Measurements from ENCODE around the gene ZNF69.
"Not testable (repeated sequence)": the region's sequence is repeated elsewhere in the genome, so short reads cannot be mapped to it uniquely, and the experiment has no call there.

The ZNF69 gene

DNA sequence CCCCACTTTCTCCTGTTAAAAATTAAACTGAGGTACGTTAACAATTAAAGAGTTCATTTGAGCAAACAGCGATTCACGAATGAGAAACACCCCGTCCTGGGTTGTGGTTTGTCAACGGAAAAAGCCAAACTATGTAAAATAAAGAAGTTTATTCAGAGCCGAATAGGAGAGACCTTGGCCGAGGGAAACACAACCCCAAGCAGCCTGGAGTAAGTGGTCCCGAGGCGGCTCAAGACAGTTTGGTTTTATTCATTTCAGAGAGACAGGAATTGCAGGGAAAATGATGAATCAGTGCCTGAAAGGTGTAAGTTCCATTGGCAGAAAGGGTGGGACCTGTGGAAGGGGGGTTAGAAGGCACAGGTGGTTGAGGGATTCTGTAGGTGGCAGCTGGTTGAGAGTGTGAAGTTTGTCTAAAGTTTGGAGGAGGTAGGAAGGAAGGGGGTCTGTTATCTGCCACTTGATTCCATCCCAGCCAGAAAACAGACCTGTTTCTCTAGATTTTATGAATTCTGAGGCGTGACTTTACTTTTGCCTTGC is 38.1 kb downstream of the ZNF69 start:
- H2AK5ac ChIP-seq (ENCODE audit: low read depth, low read length); H3K4ac ChIP-seq (ENCODE audit: low read length); DNase-seq (ENCODE audit: low spot score); H3K4me1 ChIP-seq (ENCODE audit: control insufficient read depth in 2 of 2, insufficient read depth in 1 of 2, low read depth in 1 of 2, low read length in 2 of 2); H3K79me1 ChIP-seq (ENCODE audit: low read depth, low read length); H2BK12ac ChIP-seq (ENCODE audit: low read length); H3K27ac ChIP-seq (replicated peaks; ENCODE audit: low read length); H3K23ac ChIP-seq (ENCODE audit: low read depth, low read length, poor library complexity); H3K14ac ChIP-seq (ENCODE audit: low read length); H2BK5ac ChIP-seq (ENCODE audit: low read length); H4K8ac ChIP-seq (ENCODE audit: low read depth, low read length); H2BK15ac ChIP-seq (ENCODE audit: low read length); H4K91ac ChIP-seq (ENCODE audit: low read depth, low read length, poor library complexity); H3K27me3 ChIP-seq (ENCODE audit: control insufficient read depth in 3 of 3, insufficient read depth in 3 of 3, low read depth in 1 of 3, low read length in 3 of 3); H2BK120ac ChIP-seq (ENCODE audit: low read depth, low read length): not testable (repeated sequence)
- Histone ChIP-seq H3K9ac (ENCODE audit: low read depth, low read length, poor library complexity) (peak overlapping the region; percentile 92), H2AFZ (ENCODE audit: low read length) (peak overlapping the region; percentile 99), H3K36me3 (replicated peaks in 1 of 2; ENCODE audit: control insufficient read depth in 2 of 2, insufficient read depth in 2 of 2, low read length in 2 of 2) (peaks cover 2 to 38% of the 10 kb centered on the region in 2 donors), H3K4me2 (ENCODE audit: insufficient read depth, low read length, poor library complexity, severe bottlenecking) (peak overlapping the region; percentile 82), H3K9me3 (replicated peaks in 1 of 2; ENCODE audit: control insufficient read depth in 2 of 2, insufficient read depth in 1 of 2, low read depth in 1 of 2, low read length in 2 of 2) (peaks cover 8 to 38% of the 10 kb centered on the region in 2 donors), H3K4me3 (ENCODE audit: low read length in 2 of 2) (peak overlapping the region; percentile 90 to 99), H3K18ac (ENCODE audit: low read length) (peak overlapping the region; percentile 89)
- WGBS, 2 donors (ENCODE audit: extremely low coverage in 2 of 2, insufficient read length in 2 of 2, insufficient replicate concordance in 1 of 2), result no CpG with 5 or more reads among the region's 10 CpGs

GRCh38 chr19:11927227-11927626 is 39.6 kb downstream of the ZNF69 start:
- no peak overlapping the region for H2BK120ac ChIP-seq (ENCODE audit: low read depth, low read length)
- H3K18ac ChIP-seq (ENCODE audit: low read length), result no peak overlapping the region
- no peak overlapping the region for H3K27ac ChIP-seq (replicated peaks; ENCODE audit: low read length)
- H3K9me3 ChIP-seq (replicated peaks in 1 of 2; ENCODE audit: control insufficient read depth in 2 of 2, insufficient read depth in 1 of 2, low read depth in 1 of 2, low read length in 2 of 2), result peaks cover 8 to 52% of the 10 kb centered on the region in 2 donors
- no peak overlapping the region for H2BK15ac ChIP-seq (ENCODE audit: low read length)
- no peak overlapping the region for H4K8ac ChIP-seq (ENCODE audit: low read depth, low read length)
- H3K79me1 ChIP-seq (ENCODE audit: low read depth, low read length), result peaks cover 3% of the 10 kb centered on the region
- no peak overlapping the region for H4K91ac ChIP-seq (ENCODE audit: low read depth, low read length, poor library complexity)
- no CpG with 5 or more reads among the region's 3 CpGs for WGBS, 2 donors (ENCODE audit: extremely low coverage in 2 of 2, insufficient read length in 2 of 2, insufficient replicate concordance in 1 of 2)
- no peak overlapping the region for H3K14ac ChIP-seq (ENCODE audit: low read length)
- no peak overlapping the region for H2AK5ac ChIP-seq (ENCODE audit: low read depth, low read length)
- no peak for DNase-seq (ENCODE audit: low spot score)
- no peaks in the 10 kb centered on the region for H3K27me3 ChIP-seq (ENCODE audit: control insufficient read depth in 3 of 3, insufficient read depth in 3 of 3, low read depth in 1 of 3, low read length in 3 of 3)
- peaks cover 4 to 53% of the 10 kb centered on the region in 2 donors for H3K36me3 ChIP-seq (replicated peaks in 1 of 2; ENCODE audit: control insufficient read depth in 2 of 2, insufficient read depth in 2 of 2, low read length in 2 of 2)
- H2BK5ac ChIP-seq (ENCODE audit: low read length), result no peak overlapping the region
- H3K4me2 ChIP-seq (ENCODE audit: insufficient read depth, low read length, poor library complexity, severe bottlenecking), result no peak overlapping the region
- H3K4me1 ChIP-seq (ENCODE audit: control insufficient read depth in 2 of 2, insufficient read depth in 1 of 2, low read depth in 1 of 2, low read length in 2 of 2), result peaks cover 6% of the 10 kb centered on the region in 2 donors
- no peak overlapping the region for H2AFZ ChIP-seq (ENCODE audit: low read length)
- no peak overlapping the region for H3K9ac ChIP-seq (ENCODE audit: low read depth, low read length, poor library complexity)
- H3K4ac ChIP-seq (ENCODE audit: low read length), result no peak overlapping the region
- no peak overlapping the region for H3K23ac ChIP-seq (ENCODE audit: low read depth, low read length, poor library complexity)
- H3K4me3 ChIP-seq (ENCODE audit: low read length in 2 of 2), result peak overlapping the region in 1 of 2 donors; percentile 99
- H2BK12ac ChIP-seq (ENCODE audit: low read length), result no peak overlapping the region

DNA sequence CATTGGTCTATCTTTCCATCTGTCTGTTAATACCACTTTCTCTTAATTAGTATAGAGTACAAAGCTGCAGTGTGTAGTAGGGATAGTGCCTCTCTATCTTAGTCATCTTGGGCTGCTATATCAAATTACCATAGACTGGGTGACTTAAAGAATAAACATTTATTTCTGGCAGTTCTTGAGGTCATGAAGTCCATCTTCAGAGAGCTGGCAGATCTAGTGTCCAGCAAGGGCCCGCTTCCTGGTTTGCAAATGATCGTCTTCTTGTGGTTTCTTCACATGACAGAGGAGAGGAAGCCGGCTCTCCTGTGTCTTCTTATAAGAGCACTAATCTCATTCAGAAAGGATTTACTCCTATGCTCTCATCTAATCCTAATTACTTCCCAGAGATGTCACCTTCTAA is 43.5 kb downstream of the ZNF69 start:
- no peak overlapping the region for H3K18ac ChIP-seq (ENCODE audit: low read length)
- no peak overlapping the region for H2BK15ac ChIP-seq (ENCODE audit: low read length)

GRCh38 chr19:11931513-11931912 is 43.9 kb downstream of the ZNF69 start:
- Histone ChIP-seq H3K9ac (ENCODE audit: low read depth, low read length, poor library complexity) (no peak overlapping the region), H3K36me3 (replicated peaks in 1 of 2; ENCODE audit: control insufficient read depth in 2 of 2, insufficient read depth in 2 of 2, low read length in 2 of 2) (peaks cover 4 to 80% of the 10 kb centered on the region in 2 donors), H4K91ac (ENCODE audit: low read depth, low read length, poor library complexity) (no peak overlapping the region), H3K9me3 (replicated peaks in 1 of 2; ENCODE audit: control insufficient read depth in 2 of 2, insufficient read depth in 1 of 2, low read depth in 1 of 2, low read length in 2 of 2) (peaks cover 7 to 84% of the 10 kb centered on the region in 2 donors), H2BK5ac (ENCODE audit: low read length) (no peak overlapping the region), H3K23ac (ENCODE audit: low read depth, low read length, poor library complexity) (no peak overlapping the region), H3K27me3 (ENCODE audit: control insufficient read depth in 3 of 3, insufficient read depth in 3 of 3, low read depth in 1 of 3, low read length in 3 of 3) (no peaks in the 10 kb centered on the region), H2BK120ac (ENCODE audit: low read depth, low read length) (no peak overlapping the region), H3K4me1 (ENCODE audit: control insufficient read depth in 2 of 2, insufficient read depth in 1 of 2, low read depth in 1 of 2, low read length in 2 of 2) (no peaks in the 10 kb centered on the region), H4K8ac (ENCODE audit: low read depth, low read length) (no peak overlapping the region), H2BK15ac (ENCODE audit: low read length) (no peak overlapping the region), H2BK12ac (ENCODE audit: low read length) (no peak overlapping the region), H3K4ac (ENCODE audit: low read length) (no peak overlapping the region), H3K27ac (replicated peaks; ENCODE audit: low read length) (no peak overlapping the region), H2AK5ac (ENCODE audit: low read depth, low read length) (no peak overlapping the region), H3K14ac (ENCODE audit: low read length) (no peak overlapping the region), H3K4me2 (ENCODE audit: insufficient read depth, low read length, poor library complexity, severe bottlenecking) (no peak overlapping the region), H2AFZ (ENCODE audit: low read length) (no peak overlapping the region), H3K79me1 (ENCODE audit: low read depth, low read length) (peaks cover 1% of the 10 kb centered on the region), H3K4me3 (ENCODE audit: low read length in 2 of 2) (no peak overlapping the region), H3K18ac (ENCODE audit: low read length) (no peak overlapping the region)
- DNase-seq (ENCODE audit: low spot score), result no peak
- WGBS, 2 donors (ENCODE audit: extremely low coverage in 2 of 2, insufficient read length in 2 of 2, insufficient replicate concordance in 1 of 2), result no CpG with 5 or more reads among the region's 3 CpGs

More for the DNA sequence above, 43.5 kb downstream of the ZNF69 start:
- Histone ChIP-seq H2BK12ac (ENCODE audit: low read length) (no peak overlapping the region), H3K4ac (ENCODE audit: low read length) (no peak overlapping the region), H2AK5ac (ENCODE audit: low read depth, low read length) (no peak overlapping the region), H3K9ac (ENCODE audit: low read depth, low read length, poor library complexity) (no peak overlapping the region), H2AFZ (ENCODE audit: low read length) (no peak overlapping the region), H3K4me3 (ENCODE audit: low read length in 2 of 2) (no peak overlapping the region), H3K14ac (ENCODE audit: low read length) (no peak overlapping the region), H4K8ac (ENCODE audit: low read depth, low read length) (no peak overlapping the region), H4K91ac (ENCODE audit: low read depth, low read length, poor library complexity) (no peak overlapping the region), H2BK120ac (ENCODE audit: low read depth, low read length) (no peak overlapping the region), H3K23ac (ENCODE audit: low read depth, low read length, poor library complexity) (no peak overlapping the region), H3K4me2 (ENCODE audit: insufficient read depth, low read length, poor library complexity, severe bottlenecking) (no peak overlapping the region), H3K9me3 (replicated peaks in 1 of 2; ENCODE audit: control insufficient read depth in 2 of 2, insufficient read depth in 1 of 2, low read depth in 1 of 2, low read length in 2 of 2) (peaks cover 7 to 85% of the 10 kb centered on the region in 2 donors), H3K4me1 (ENCODE audit: control insufficient read depth in 2 of 2, insufficient read depth in 1 of 2, low read depth in 1 of 2, low read length in 2 of 2) (peaks cover 0 to 1% of the 10 kb centered on the region in 2 donors), H2BK5ac (ENCODE audit: low read length) (no peak overlapping the region), H3K79me1 (ENCODE audit: low read depth, low read length) (peaks cover 1% of the 10 kb centered on the region), H3K27ac (replicated peaks; ENCODE audit: low read length) (no peak overlapping the region), H3K27me3 (ENCODE audit: control insufficient read depth in 3 of 3, insufficient read depth in 3 of 3, low read depth in 1 of 3, low read length in 3 of 3) (no peaks in the 10 kb centered on the region), H3K36me3 (replicated peaks in 1 of 2; ENCODE audit: control insufficient read depth in 2 of 2, insufficient read depth in 2 of 2, low read length in 2 of 2) (peaks cover 4 to 80% of the 10 kb centered on the region in 2 donors)
- no peak for DNase-seq (ENCODE audit: low spot score)
- WGBS, 2 donors (ENCODE audit: extremely low coverage in 2 of 2, insufficient read length in 2 of 2, insufficient replicate concordance in 1 of 2), result no CpG with 5 or more reads among the region's 3 CpGs

Measured in neuronal stem cell (in vitro differentiated cells).